ENCODE data around the gene SLC25A10.
A peak's percentile ranks its signal among the peaks of the same experiment; 100 is the strongest.

The SLC25A10 gene

GRCh38 chr17:81706757-81707624, 5.1 kb upstream of the SLC25A10 start:
- peak; percentile 16 for DNase-seq

GRCh38 chr17:81707725-81708646, 4.1 kb upstream of the SLC25A10 start:
- DNase-seq, result peak; percentile 15

GRCh38 chr17:81708739-81709185, 3.3 kb upstream of the SLC25A10 start:
- DNase-seq, result no peak

GRCh38 chr17:81710514-81711308, 1.4 kb upstream of the SLC25A10 start:
- peak; percentile 17 for DNase-seq

- DNase-seq, result no peak
Measured at GRCh38 chr17:81712468-81713003, 452 bp downstream of the SLC25A10 start.

GRCh38 chr17:81713004-81713555, 996 bp downstream of the SLC25A10 start:
- no peak for DNase-seq

- DNase-seq, result no peak
Measured at GRCh38 chr17:81713556-81714411, 1.7 kb downstream of the SLC25A10 start.

GRCh38 chr17:81714412-81715106, 2.5 kb downstream of the SLC25A10 start:
- no peak for DNase-seq

GRCh38 chr17:81715107-81715871, 3.2 kb downstream of the SLC25A10 start:
- no peak for DNase-seq

- no peak for DNase-seq
Measured at GRCh38 chr17:81715872-81716673, 4.0 kb downstream of the SLC25A10 start.

GRCh38 chr17:81716674-81716996, 4.6 kb downstream of the SLC25A10 start:
- DNase-seq, result no peak

GRCh38 chr17:81717049-81717765, 5.1 kb downstream of the SLC25A10 start:
- DNase-seq, result no peak

GRCh38 chr17:81717766-81718089, 5.6 kb downstream of the SLC25A10 start:
- no peak for DNase-seq

GRCh38 chr17:81719410-81720266, 7.6 kb downstream of the SLC25A10 start:
- DNase-seq, result no peak

GRCh38 chr17:81720267-81721071, 8.4 kb downstream of the SLC25A10 start:
- DNase-seq, result no peak
